Activated CD4-positive, alpha-beta memory T cell treated with anti-CD3 and anti-CD28 coated beads, Interleukin-2, amount 10 ng/mL, durations not matched to agents 7 days and 5 days (primary cell): ENCODE data around the gene DHX8. TPM values are rescaled to one million over a fixed set of nuclear protein-coding genes. Genes with fewer than 3 reads are reported as not detected.
A peak's percentile ranks its signal among the peaks of the same experiment; 100 is the strongest.

Experiments
- CTCF ChIA-PET: fragments of 350-600 bp; sonication (Branson Sonifier 250); formaldehyde crosslinking; loops from one replicate; lab custom pipeline; 2021; ENCODE audit warnings: antibody characterized with exemption, inconsistent platforms; lab: Charles Lee
- POLR2A ChIA-PET: fragments of 350-600 bp; sonication (Branson Sonifier 250); formaldehyde crosslinking; loops from one replicate; lab custom pipeline; 2021; ENCODE audit warnings: antibody characterized with exemption; lab: Charles Lee
- DNase-seq: peaks from one replicate; pipeline ENCODE4 v3.0.0-alpha.2; 2020
- H3K27ac Mint-ChIP-seq: one replicate; pipeline ENCODE4 v1.8.0; 2021; ENCODE audit warnings: mild to moderate bottlenecking, mixed read lengths
- H3K27me3 Mint-ChIP-seq: one replicate; pipeline ENCODE4 v1.8.0; 2021; ENCODE audit warnings: mixed read lengths
- H3K36me3 Mint-ChIP-seq: one replicate; pipeline ENCODE4 v1.8.0; 2021; ENCODE audit warnings: low read depth, mixed read lengths
- H3K4me1 Mint-ChIP-seq: one replicate; pipeline ENCODE4 v1.8.0; 2021; ENCODE audit warnings: mixed read lengths
- H3K4me3 Mint-ChIP-seq: one replicate; pipeline ENCODE4 v1.8.0; 2021; ENCODE audit warnings: mild to moderate bottlenecking, mixed read lengths
- H3K9me3 Mint-ChIP-seq: one replicate; pipeline ENCODE4 v1.8.0; 2021; ENCODE audit warnings: mixed read lengths
- total RNA-seq, 2 experiments: library from RNA; stranded (reverse); gene quantifications; one replicate each; pipeline ENCODE4 v1.2.3, GENCODE V29; 2021

The DHX8 gene
- total RNA-seq, 2 experiments from 2014 or later = 59.8 to 61.3 TPM

DNA sequence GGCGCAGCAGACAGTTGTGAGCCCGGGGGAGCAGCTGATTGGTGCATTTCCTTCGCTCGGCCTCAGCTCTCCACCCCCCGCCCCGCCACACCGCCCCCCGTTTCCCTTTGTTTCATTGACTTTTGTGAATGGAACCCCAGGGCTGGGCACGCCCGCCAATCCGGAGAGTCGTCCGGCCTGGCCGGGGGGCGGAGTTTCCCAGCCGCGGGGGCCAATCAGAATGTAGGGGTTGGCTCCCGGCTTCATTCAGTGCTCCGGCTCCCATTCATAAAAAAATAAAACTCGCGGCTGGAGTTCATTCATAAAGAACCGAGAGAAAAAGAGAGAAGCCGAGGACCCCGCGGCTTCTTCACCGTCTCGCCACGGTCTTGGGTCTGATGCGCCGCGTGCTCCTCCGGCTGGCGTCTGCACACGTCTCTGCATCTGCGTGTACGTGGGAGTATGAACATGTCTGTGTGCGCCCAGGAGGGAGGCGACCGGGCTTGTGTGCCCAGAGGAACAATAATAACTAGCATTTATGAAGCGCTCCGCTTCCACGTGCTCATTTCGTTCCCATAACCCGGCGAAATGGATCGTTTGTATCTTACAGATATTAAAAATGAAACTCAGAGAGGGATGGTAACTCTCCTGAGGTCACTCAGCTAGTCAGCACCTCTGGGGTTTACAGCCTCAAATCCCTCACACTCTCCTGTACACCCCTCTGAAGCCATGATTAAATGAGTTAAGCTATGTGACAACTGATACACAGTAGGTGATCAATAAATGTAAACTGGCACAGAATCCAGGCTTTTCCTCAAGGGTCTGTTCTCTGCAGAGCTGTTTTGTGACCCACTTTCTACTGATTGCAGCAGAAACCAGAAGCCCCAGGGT lies 62.8 kb downstream of the DHX8 start, which contains the start of gene ETV4:
ETV4 (minus strand) TSS at position 22 of the 870 bp plus-strand sequence. CDS start 723 bp downstream, outside the sequence.
- Mint-ChIP-seq H3K36me3 (no peaks in the 10 kb centered on the region), H3K9me3 (no peaks in the 10 kb centered on the region), H3K4me3 (peak within 1 kb of the TSS; percentile 75), H3K27ac (no peak within 1 kb of the TSS), H3K27me3 (peaks cover 45% of the 10 kb centered on the region), H3K4me1 (peaks cover 16% of the 10 kb centered on the region)
- ChIA-PET CTCF (interaction anchor here (0.8 to 1.9 kb wide), 4 partner anchors 32 to 219 kb away, joined by 3 to 12 read pairs (median 5); partner anchors contain the start of gene DHX8), POLR2A (interaction anchor here (0.7 to 1.4 kb wide), 6 partner anchors 9 to 231 kb away, joined by 3 to 8 read pairs (median 3); no protein-coding TSS in a partner anchor)
- peak; percentile 94 for DNase-seq

- no peaks in the 10 kb centered on the region for H3K36me3 Mint-ChIP-seq
- no peak for DNase-seq
- CTCF ChIA-PET = interaction anchor here (0.8 to 1.9 kb wide), 4 partner anchors 32 to 219 kb away, joined by 3 to 12 read pairs (median 5); partner anchors contain the start of gene DHX8
- POLR2A ChIA-PET = interaction anchor here (0.8 to 1.4 kb wide), 3 partner anchors 9 to 186 kb away, joined by 3 to 8 read pairs (median 3); no protein-coding TSS in a partner anchor
- no peaks in the 10 kb centered on the region for H3K9me3 Mint-ChIP-seq
- H3K27ac Mint-ChIP-seq = no peak overlapping the region
- H3K27me3 Mint-ChIP-seq = peaks cover 46% of the 10 kb centered on the region
- peaks cover 16% of the 10 kb centered on the region for H3K4me1 Mint-ChIP-seq
- H3K4me3 Mint-ChIP-seq = peak overlapping the region; percentile 75
Measured at GRCh38 chr17:43547189-43547550, 63.4 kb downstream of the DHX8 start.

- POLR2A ChIA-PET = interaction anchor here (1.1 to 1.4 kb wide), 2 partner anchors 180 to 187 kb away, joined by 3 to 8 read pairs; no protein-coding TSS in a partner anchor
- H3K9me3 Mint-ChIP-seq = no peaks in the 10 kb centered on the region
- no peak overlapping the region for H3K4me3 Mint-ChIP-seq
- CTCF ChIA-PET = interaction anchor here (0.8 to 1.9 kb wide), 3 partner anchors 33 to 126 kb away, joined by 3 to 7 read pairs (median 3); partner anchors contain the start of gene DHX8
- no peaks in the 10 kb centered on the region for H3K36me3 Mint-ChIP-seq
- H3K27me3 Mint-ChIP-seq = peaks cover 43% of the 10 kb centered on the region
- peaks cover 16% of the 10 kb centered on the region for H3K4me1 Mint-ChIP-seq
- no peak overlapping the region for H3K27ac Mint-ChIP-seq
- no peak for DNase-seq
Measured at GRCh38 chr17:43547659-43548256, 64.0 kb downstream of the DHX8 start.

- POLR2A ChIA-PET = no interaction called here
- H3K36me3 Mint-ChIP-seq = no peaks in the 10 kb centered on the region
- H3K4me1 Mint-ChIP-seq = peaks cover 16% of the 10 kb centered on the region
- H3K4me3 Mint-ChIP-seq = no peak overlapping the region
- peaks cover 40% of the 10 kb centered on the region for H3K27me3 Mint-ChIP-seq
- H3K9me3 Mint-ChIP-seq = no peaks in the 10 kb centered on the region
- no peak overlapping the region for H3K27ac Mint-ChIP-seq
- DNase-seq = no peak
- CTCF ChIA-PET = no interaction called here
Measured at GRCh38 chr17:43548689-43549379, 65.1 kb downstream of the DHX8 start.

DNA sequence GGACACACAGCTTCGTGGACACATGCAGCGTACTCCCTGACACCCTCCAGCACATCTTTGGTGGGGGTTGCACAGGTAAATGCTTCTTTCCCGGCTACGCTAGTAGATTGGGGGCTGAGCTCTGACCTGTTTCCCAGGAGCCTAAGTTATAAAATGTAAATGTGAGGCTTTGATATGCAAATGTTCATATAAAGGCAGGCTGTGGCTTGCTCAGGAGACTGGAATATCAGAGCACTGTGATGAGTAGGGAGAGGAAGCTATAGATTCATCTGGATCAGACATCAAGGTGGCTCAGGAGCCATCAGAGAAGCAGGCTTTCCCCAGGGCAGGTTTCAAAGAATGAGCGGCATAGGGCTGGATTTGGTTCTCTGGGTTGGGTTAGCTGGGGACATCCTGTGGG lies 65.7 kb downstream of the DHX8 start:
- Mint-ChIP-seq H3K4me3 (no peak overlapping the region), H3K27ac (no peak overlapping the region), H3K36me3 (no peaks in the 10 kb centered on the region), H3K27me3 (peaks cover 39% of the 10 kb centered on the region), H3K4me1 (peaks cover 16% of the 10 kb centered on the region), H3K9me3 (no peaks in the 10 kb centered on the region)
- POLR2A ChIA-PET = no interaction called here
- no peak for DNase-seq
- CTCF ChIA-PET = interaction anchor here (0.5 kb wide), 1 partner anchor 1901 kb away, joined by 3 read pairs; no protein-coding TSS in a partner anchor

- H3K36me3 Mint-ChIP-seq = no peaks in the 10 kb centered on the region
- H3K27ac Mint-ChIP-seq = no peak overlapping the region
- H3K4me1 Mint-ChIP-seq = peaks cover 10% of the 10 kb centered on the region
- H3K4me3 Mint-ChIP-seq = no peak overlapping the region
- CTCF ChIA-PET = no interaction called here
- no peaks in the 10 kb centered on the region for H3K9me3 Mint-ChIP-seq
- peaks cover 38% of the 10 kb centered on the region for H3K27me3 Mint-ChIP-seq
- POLR2A ChIA-PET = no interaction called here
- DNase-seq = no peak
Measured at GRCh38 chr17:43550754-43551153, 67.0 kb downstream of the DHX8 start.

- Mint-ChIP-seq H3K36me3 (no peaks in the 10 kb centered on the region), H3K4me3 (no peak overlapping the region), H3K27me3 (peaks cover 39% of the 10 kb centered on the region), H3K27ac (no peak overlapping the region), H3K9me3 (no peaks in the 10 kb centered on the region), H3K4me1 (peaks cover 7% of the 10 kb centered on the region)
- CTCF ChIA-PET = no interaction called here
- DNase-seq = no peak
- POLR2A ChIA-PET = no interaction called here
Measured at GRCh38 chr17:43552229-43552837, 68.6 kb downstream of the DHX8 start.

- no peak for DNase-seq
- Mint-ChIP-seq H3K4me3 (no peak overlapping the region), H3K27me3 (peaks cover 34% of the 10 kb centered on the region), H3K9me3 (no peaks in the 10 kb centered on the region), H3K36me3 (no peaks in the 10 kb centered on the region), H3K27ac (no peak overlapping the region), H3K4me1 (peaks cover 7% of the 10 kb centered on the region)
- ChIA-PET CTCF (interaction anchor here (1.3 kb wide), 1 partner anchor 159 kb away, joined by 3 read pairs; no protein-coding TSS in a partner anchor), POLR2A (no interaction called here)
Measured at GRCh38 chr17:43553573-43553972, 69.8 kb downstream of the DHX8 start.

DNA sequence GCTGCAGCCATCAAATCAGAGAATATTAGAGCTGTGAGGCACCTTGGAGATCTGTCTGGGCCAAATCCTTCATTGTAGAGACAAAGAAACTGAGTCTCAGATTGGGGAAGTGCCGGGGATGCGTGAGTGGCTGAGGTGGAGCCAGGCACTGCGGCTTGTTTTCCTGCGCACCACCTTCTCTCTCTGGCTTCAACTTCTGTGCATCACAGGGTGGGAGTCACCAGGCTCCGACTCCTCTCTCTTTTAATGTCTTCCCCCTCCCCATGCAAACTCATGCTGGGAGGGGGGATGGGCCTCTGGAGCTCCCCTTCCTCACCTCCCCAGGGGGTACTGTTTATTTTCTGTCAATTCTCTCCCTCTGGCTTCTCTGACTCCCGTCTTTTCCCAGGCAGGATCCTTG lies 71.1 kb downstream of the DHX8 start:
- no peak for DNase-seq
- CTCF ChIA-PET = no interaction called here

DNA sequence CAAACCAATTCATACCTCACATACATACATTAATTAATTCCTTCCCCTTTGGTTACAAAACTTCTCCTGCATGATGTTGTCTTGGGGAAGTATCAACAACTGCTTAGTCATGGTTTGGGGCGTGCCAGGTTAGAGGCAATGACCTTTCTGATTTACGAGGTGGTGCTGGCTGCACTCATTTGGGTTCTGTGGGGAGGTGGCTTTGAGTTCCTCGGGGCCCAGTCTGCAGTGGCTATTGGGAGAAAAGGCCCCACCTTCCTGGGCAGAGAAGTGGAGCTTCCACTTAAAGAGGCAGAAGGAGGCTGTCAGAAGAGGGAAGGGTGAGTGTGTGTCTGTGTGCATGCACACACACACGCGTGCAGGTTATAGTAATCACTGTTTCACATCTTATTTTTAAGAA lies 72.5 kb downstream of the DHX8 start:
- ChIA-PET POLR2A (interaction anchor here (0.7 kb wide), 1 partner anchor 9 kb away, joined by 3 read pairs; no protein-coding TSS in a partner anchor), CTCF (no interaction called here)
- Mint-ChIP-seq H3K36me3 (no peaks in the 10 kb centered on the region), H3K4me1 (peaks cover 7% of the 10 kb centered on the region), H3K4me3 (no peak overlapping the region), H3K27me3 (peaks cover 27% of the 10 kb centered on the region), H3K9me3 (no peaks in the 10 kb centered on the region), H3K27ac (no peak overlapping the region)
- DNase-seq = no peak

More for the DNA sequence above, 71.1 kb downstream of the DHX8 start:
- peaks cover 7% of the 10 kb centered on the region for H3K4me1 Mint-ChIP-seq
- H3K27ac Mint-ChIP-seq = no peak overlapping the region
- H3K4me3 Mint-ChIP-seq = no peak overlapping the region
- POLR2A ChIA-PET = no interaction called here
- no peaks in the 10 kb centered on the region for H3K9me3 Mint-ChIP-seq
- no peaks in the 10 kb centered on the region for H3K36me3 Mint-ChIP-seq
- H3K27me3 Mint-ChIP-seq = peaks cover 26% of the 10 kb centered on the region

DNA sequence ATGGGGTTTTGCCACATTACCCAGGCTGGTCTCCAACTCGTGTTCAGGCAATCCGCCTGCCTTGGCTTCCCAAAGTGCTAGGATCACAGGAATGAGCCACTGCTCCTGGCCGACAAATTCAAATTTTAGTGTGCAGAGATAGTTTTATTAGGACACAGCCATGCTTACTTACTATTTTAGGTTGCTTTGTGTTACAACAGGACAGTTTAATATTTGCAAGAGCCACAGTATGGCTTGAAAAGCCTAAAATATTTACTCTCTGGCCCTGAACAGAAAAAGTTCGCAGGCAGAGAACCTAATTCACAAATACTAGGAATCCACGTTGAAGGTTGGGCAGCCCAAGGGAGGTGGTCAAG lies 75.0 kb downstream of the DHX8 start:
- Mint-ChIP-seq H3K27me3 (peaks cover 35% of the 10 kb centered on the region), H3K4me3 (no peak overlapping the region), H3K36me3 (no peaks in the 10 kb centered on the region), H3K27ac (no peak overlapping the region), H3K9me3 (no peaks in the 10 kb centered on the region), H3K4me1 (peaks cover 7% of the 10 kb centered on the region)
- CTCF ChIA-PET = no interaction called here
- POLR2A ChIA-PET = no interaction called here
- no peak for DNase-seq

- no peak overlapping the region for H3K27ac Mint-ChIP-seq
Measured at GRCh38 chr17:43559161-43559816, 75.5 kb downstream of the DHX8 start.

More at GRCh38 chr17:43559161-43559816, 75.5 kb downstream of the DHX8 start:
- DNase-seq = no peak
- H3K4me3 Mint-ChIP-seq = no peak overlapping the region
- ChIA-PET POLR2A (no interaction called here), CTCF (no interaction called here)
- no peaks in the 10 kb centered on the region for H3K36me3 Mint-ChIP-seq
- peaks cover 34% of the 10 kb centered on the region for H3K27me3 Mint-ChIP-seq
- H3K4me1 Mint-ChIP-seq = peaks cover 7% of the 10 kb centered on the region
- no peaks in the 10 kb centered on the region for H3K9me3 Mint-ChIP-seq
